Measurements from ENCODE around the gene CD274. TPM values are rescaled to one million over a fixed set of nuclear protein-coding genes. Genes with fewer than 3 reads are reported as not detected.

The CD274 gene
- total RNA-seq, 1 experiment from 2014 or later = not detected

GRCh38 chr9:5428172-5428571, 22.2 kb upstream of the CD274 start:
- H2BK12ac ChIP-seq (ENCODE audit: insufficient read length, low read depth, low read length) = no peak overlapping the region
- H3K4me1 Mint-ChIP-seq = peaks cover 7 to 11% of the 10 kb centered on the region in 2 experiments
- H3K27ac Mint-ChIP-seq = peak overlapping the region in 1 of 3 experiments; percentile 74; a peak in 2 of 7 replicates
- no peak overlapping the region for H3K4me3 Mint-ChIP-seq
- no peak overlapping the region for H3K56ac ChIP-seq (ENCODE audit: insufficient read length, low read depth, low read length)
- H3K9me3 Mint-ChIP-seq = peaks cover 10 to 14% of the 10 kb centered on the region in 2 experiments
- no peak overlapping the region for H4K91ac ChIP-seq (ENCODE audit: insufficient read length, low read depth, low read length)
- H3K23ac ChIP-seq (ENCODE audit: insufficient read length, low read depth, low read length) = no peak overlapping the region
- no CpG with 5 or more reads among the region's 3 CpGs for WGBS (ENCODE audit: extremely low coverage, insufficient read length, low lambda C conversion rate)
- H3K79me2 ChIP-seq (ENCODE audit: insufficient read depth, low read length) = no peaks in the 10 kb centered on the region
- no peaks in the 10 kb centered on the region for H3K27me3 Mint-ChIP-seq (ENCODE audit: low read depth)
- H4K5ac ChIP-seq (ENCODE audit: insufficient read length, low read depth, low read length) = no peak overlapping the region
- H3K4me2 ChIP-seq (ENCODE audit: insufficient read depth, insufficient read length, low read length) = no peak overlapping the region
- H3K27ac ChIP-seq (ENCODE audit: insufficient read length, low read depth, low read length) = no peak overlapping the region
- H3K23me2 ChIP-seq (ENCODE audit: insufficient read length, low read depth, low read length, poor library complexity, severe bottlenecking) = no peaks in the 10 kb centered on the region
- H3K18ac ChIP-seq (ENCODE audit: insufficient read length, low read depth, low read length) = no peak overlapping the region
- H2AFZ ChIP-seq (ENCODE audit: low read length) = no peak overlapping the region
- H3K4me1 ChIP-seq (ENCODE audit: insufficient read depth, low read length) = no peaks in the 10 kb centered on the region
- no peak overlapping the region for H2BK120ac ChIP-seq (ENCODE audit: low read depth, low read length, poor library complexity, severe bottlenecking)
- no peak overlapping the region for H3K4ac ChIP-seq (ENCODE audit: low read depth, low read length)
- H4K8ac ChIP-seq (replicated peaks; ENCODE audit: insufficient read length, low read depth, low read length) = no peak overlapping the region
- H3K79me1 ChIP-seq (ENCODE audit: insufficient read depth, low read depth, low read length, poor library complexity, severe bottlenecking) = no peaks in the 10 kb centered on the region
- H2BK20ac ChIP-seq (ENCODE audit: low read depth, low read length, poor library complexity, severe bottlenecking) = no peak overlapping the region
- no peak overlapping the region for H2BK5ac ChIP-seq (ENCODE audit: insufficient read length, low read length)
- no peak overlapping the region for H3K9ac ChIP-seq (ENCODE audit: extremely low read depth, insufficient read length, low read length)
- no peak overlapping the region; the same call in 1 of the 2 replicates for H3K14ac ChIP-seq (ENCODE audit: insufficient read depth, low read length)
- H3K27me3 ChIP-seq (ENCODE audit: insufficient read depth, low read length) = no peaks in the 10 kb centered on the region
- TF ChIP-seq, protein P1, sequence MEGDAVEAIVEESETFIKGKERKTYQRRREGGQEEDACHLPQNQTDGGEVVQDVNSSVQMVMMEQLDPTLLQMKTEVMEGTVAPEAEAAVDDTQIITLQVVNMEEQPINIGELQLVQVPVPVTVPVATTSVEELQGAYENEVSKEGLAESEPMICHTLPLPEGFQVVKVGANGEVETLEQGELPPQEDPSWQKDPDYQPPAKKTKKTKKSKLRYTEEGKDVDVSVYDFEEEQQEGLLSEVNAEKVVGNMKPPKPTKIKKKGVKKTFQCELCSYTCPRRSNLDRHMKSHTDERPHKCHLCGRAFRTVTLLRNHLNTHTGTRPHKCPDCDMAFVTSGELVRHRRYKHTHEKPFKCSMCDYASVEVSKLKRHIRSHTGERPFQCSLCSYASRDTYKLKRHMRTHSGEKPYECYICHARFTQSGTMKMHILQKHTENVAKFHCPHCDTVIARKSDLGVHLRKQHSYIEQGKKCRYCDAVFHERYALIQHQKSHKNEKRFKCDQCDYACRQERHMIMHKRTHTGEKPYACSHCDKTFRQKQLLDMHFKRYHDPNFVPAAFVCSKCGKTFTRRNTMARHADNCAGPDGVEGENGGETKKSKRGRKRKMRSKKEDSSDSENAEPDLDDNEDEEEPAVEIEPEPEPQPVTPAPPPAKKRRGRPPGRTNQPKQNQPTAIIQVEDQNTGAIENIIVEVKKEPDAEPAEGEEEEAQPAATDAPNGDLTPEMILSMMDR (conservative IDR thresholded peaks at IDR 0.05) = no peak
- no peaks in the 10 kb centered on the region for H3K9me3 ChIP-seq (ENCODE audit: control insufficient read depth, low read depth, low read length)
- H2BK15ac ChIP-seq (ENCODE audit: low read depth, low read length) = no peak overlapping the region
- no peak overlapping the region for H3T11ph ChIP-seq (ENCODE audit: low read length)
- H4K20me1 ChIP-seq (ENCODE audit: control insufficient read depth, insufficient read depth, insufficient read length) = no peaks in the 10 kb centered on the region
- no peak for DNase-seq
- no peak overlapping the region for H2AK5ac ChIP-seq (ENCODE audit: insufficient read length, low read length)
- peaks cover 18 to 24% (median 24%) of the 10 kb centered on the region in 3 experiments for H3K36me3 Mint-ChIP-seq (ENCODE audit: insufficient read depth in 1 of 3, low read depth in 3 of 3)

All from H9 (cell line).